NK-92 (cell line): ENCODE measurements around the gene NCOR1.
"Not testable (repeated sequence)": the region's sequence is repeated elsewhere in the genome, so short reads cannot be mapped to it uniquely, and the experiment has no call there.

Experiments used
- DNase-seq: peaks from one replicate; lab custom pipeline; 2025; ENCODE audit not compliant: unreplicated experiment; lab: John Stamatoyannopoulos, UW

The NCOR1 gene

DNA sequence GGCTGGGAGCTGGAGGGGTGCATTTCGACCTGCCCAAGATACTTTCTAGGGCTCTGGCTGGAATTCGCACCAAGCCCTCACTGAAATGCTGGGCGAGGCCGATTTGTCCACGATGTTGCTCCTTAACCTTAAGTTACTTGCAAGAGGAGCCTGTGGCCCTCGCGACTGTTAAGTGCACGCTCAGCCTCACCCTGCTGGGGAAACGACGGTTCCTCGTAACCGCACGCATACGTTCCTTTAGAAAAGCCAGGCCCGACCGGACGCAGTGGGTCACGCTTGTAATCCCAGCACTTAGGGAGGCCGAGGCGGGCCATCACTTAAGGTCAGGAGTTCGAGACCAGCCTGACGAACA lies 607 bp upstream of the NCOR1 start:
- no peak for DNase-seq

DNA sequence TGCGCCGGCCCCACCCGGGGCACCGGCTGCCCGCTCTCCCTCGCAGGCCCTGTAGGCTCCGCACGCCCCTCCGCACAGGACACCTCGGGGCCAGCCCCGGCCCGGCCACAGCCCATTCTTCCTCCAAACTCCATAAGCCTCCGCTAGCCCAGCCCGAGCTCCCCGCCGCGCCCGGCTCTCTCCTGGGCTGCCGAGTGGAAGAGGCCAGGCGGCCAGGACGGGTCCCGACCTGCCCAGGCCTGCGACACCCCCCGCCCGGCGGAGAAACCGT lies 397 bp downstream of the NCOR1 start:
- DNase-seq = no peak

DNA sequence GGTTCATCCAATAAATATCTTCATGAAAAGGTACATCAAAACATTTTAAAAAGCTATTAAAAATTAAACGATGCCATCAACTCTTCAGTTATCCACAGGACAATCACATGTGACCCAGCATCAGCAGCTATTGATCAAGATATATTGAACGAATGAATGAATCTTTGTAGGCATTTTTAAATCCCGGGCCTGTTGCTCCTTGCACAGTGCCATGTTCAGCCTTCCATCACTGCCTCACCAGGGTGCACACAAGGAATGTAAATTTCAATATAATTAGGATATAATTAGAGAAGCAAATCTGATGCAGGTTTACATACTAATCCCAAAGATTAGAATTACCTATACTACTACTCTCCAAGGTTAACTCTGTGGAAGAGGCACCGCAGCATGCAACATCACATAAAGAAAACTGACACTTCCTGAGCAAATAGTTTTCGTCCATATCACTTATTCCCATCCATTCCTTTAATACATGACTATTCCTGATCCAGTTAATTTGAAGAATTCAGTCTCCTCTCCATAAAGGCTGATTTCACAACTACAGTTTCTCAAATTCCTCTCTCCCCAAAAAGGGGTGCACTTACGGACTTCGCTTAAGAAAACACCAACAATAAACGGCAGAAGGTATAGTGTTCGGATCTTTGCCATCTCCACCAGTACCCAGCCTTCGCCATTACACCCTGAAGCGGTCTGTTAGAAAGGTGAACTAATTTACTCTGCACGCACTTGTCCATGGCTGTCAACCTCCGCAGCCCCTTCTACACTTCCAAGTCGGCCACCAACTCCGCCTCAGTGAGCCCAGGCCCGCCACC lies 938 bp downstream of the NCOR1 start:
- DNase-seq = no peak

DNA sequence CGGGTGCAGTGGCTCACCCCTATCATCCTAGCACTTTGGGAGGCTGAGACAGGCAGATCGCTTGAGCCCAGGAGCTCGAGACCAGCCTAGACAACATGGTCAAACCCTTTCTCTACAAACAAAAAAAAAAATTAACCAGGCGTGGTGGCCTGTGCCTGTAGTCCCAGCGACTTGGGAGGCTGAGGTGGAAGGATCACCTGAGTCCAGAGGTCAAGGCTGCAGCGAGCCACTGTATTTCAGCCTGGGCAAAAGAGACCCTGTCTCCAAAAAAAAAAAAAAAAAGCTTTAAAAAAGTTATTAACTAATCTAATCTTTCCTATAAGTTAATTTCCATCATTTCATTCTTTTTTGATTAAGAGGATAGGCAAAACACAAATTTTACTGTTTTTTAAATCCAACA lies 2.5 kb downstream of the NCOR1 start:
- DNase-seq = no peak

DNA sequence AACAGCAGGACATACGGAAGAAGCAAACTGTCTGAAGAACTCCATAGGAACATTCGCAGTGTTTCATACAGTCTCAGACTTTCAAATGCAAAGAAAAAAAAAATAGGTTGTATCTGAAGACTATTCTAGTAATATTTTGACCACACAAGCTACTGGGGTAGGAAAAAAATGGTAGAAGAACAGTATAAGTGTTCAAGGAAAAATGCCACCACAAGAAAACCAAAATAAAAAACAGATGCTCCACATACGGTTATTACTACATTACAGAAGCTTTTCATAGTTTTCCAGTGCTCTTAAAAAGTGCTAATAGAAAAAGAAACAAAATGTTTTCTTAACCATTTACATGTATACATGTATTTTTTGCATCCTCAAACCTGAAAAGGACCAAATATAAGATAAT lies 3.7 kb downstream of the NCOR1 start:
- DNase-seq = no peak

DNA sequence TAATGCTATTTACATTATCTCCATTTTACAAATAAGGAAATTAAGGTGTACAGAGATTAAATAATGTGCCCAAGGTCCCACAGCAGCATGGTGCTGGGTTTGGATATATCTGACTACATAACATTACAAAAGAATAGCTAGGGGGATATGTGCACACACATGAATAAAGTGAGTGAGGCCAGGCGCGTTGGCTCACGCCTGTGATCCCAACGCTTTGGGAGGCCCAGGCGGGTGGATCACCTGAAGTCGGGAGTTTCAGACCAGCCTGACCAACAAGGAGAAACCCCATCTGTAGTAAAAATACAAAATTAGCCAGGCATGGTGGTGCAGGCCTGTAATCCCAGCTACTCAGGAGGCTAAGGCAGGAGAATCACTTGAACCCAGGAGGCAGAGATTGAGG lies 10.6 kb downstream of the NCOR1 start:
- DNase-seq = not testable (repeated sequence)

DNA sequence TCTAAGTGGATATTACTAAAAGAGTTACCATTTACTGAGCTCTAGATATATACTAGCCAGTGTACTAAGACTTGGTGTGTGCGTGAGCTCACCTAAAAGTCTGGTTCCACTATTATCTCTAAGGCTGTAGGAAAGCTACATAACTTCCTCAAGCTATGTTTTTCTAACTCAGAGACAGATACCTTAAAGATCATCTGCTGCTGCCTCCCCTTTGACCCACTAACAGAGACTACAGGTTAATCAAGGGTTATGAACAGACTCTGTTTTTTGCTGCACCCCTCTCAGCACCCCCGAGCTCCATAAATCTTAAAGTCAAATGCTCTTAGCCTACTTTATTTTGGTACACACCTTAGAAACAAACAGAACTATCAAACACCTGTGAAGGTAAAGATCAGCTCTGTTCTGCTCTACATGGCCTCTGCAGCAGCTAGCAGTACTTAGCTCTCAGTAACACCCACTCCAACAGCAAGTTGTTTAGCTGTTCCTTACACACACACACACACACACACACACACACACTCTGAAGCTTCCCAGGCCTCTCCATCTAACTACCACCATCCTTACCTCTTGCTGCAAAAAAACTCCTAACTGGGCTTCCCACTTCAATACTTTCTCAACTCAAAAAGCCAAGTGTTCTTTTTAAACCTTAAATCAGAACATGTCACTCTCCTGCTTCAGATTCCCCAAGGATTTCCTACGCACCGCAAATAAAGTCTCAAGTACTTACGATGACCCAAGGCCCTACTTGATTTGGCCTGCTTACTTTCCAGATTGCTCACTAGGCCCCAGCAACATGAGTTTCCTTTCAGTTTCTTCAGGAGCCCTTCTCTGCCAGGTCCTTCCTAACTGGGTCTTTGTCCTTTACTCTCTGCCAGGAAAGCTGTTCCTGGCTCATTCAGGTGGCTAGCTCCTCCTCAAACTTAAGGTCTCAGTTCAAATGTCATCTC lies 12.5 kb downstream of the NCOR1 start:
- DNase-seq = not testable (repeated sequence)

DNA sequence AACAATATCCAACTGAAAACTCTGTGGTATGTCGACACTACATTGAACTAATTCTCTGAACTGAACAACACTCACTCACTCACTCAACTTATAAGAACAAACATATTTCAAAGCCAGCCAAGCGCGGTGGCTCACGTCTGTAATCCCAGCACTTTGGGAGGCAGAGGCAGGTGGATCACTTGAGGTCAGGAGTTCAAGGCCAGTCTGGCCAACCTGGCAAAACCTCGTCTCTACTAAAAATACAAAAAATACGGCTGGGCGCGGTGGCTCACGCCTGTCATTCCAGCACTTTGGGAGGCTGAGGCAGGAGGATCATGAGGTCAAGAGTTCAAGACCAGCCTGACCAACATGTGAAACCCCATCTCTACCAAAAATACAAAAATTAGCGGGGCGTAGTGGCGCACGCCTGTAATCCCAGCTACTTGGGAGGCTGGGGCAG lies 13.6 kb downstream of the NCOR1 start:
- DNase-seq = not testable (repeated sequence)

DNA sequence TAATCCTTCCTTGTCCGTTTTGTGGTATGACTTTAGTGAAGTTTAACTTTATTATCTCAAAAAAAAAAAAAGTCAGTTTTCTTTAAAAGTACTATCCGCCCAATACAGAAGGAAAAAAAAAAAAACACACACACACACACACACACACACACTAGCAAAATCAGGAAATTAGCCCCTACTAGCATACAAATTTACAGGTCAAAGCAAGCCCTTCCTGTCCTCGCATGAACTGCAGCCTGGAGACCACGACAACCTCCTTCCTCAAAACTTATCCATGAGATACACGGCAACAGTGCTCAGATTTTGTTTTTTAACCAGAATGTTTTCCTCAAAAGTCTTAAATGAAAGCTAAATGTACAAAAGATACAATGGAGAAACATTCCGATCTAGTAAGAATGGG lies 16.2 kb downstream of the NCOR1 start:
- DNase-seq = no peak

DNA sequence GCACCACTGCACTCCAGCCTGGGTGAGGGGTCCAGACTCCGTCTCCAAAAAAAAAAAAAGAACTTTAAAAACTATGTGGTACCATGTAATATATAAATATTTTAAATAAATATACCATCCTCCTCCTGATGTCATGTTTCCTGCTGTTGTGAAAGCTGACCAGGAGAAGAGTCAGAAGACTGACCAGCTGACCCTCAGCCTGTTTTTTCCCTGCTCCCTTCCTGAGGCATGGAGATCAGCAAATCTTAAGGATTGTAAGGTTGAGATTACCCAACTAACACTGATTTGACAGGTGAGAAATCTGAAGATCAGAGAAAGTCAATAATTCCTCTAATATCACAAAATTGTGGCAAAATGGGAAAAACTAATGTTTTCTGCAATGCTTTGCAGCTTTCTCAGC lies 18.1 kb downstream of the NCOR1 start:
- no peak for DNase-seq

DNA sequence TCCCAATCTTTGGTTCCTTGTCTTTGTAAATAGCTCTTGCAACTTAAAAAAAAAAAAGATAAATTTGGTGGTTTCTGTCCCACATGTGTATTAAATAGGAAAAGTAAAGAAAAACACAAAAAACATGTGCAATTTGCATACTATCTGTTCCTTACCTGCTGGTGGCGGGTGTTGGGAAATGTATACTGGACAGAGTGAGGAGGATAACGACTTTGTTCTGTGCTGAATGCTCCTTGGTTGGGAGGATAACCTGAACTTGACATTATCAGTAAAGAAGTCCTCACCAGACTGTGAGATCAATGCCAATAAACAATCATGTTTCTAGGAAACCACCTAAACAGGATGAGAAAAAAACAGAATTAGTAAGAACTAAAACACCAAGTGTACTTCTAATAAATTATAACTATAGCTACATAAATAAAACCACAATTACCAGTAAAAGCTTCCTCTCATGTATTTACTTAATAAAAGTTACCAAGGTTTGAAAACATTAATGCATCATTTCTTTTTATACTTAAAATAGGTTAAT lies 21.0 kb downstream of the NCOR1 start:
- not testable (repeated sequence) for DNase-seq

DNA sequence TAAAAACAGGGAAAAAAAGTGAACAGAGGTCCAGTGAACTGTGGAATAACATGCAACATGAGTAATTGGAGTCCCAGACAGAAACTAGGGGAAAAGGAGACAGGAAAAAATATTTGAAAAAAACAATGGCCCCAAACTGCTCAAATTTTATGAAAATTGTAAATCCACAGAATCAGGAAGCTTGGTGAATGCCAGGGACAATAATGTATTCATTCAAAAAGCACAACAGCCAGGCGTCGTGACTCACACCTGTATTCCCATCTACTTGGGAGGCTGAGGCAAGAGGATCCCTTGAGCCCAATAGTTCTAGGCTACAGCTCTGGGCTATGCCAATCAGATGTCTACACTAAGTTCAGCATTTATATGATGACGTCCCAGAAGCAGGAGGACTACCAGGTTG lies 23.7 kb downstream of the NCOR1 start:
- DNase-seq = no peak

DNA sequence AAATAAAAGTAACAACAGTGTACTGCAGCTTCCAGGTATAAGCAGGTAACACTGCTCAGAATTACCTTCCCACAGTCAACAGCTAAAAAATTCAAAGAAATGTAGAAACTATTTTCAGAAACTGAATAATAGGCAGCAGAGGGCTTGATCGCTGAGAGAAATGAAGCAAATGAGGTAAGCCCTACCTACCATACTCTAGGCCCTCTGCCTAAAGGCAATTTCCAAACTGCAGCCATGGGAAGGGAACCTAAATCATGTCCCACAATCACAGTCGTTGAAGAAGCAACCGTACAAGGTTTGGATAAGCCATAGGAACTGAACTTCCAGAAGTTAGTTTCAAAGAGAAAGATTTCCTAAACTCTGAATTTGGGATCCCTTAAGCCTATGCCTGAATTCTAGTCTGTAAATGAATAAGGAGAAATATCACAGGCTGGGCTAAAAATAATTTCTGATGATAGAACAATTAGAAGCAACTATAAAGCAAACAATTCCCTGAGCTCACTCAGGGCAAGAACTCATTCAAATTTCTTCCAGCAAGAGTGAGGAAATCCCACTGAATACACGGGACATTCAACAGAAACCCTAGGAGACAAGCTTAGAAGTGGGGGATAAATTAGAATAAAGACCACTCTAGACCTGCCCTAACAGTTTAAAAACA lies 24.5 kb downstream of the NCOR1 start:
- no peak for DNase-seq

DNA sequence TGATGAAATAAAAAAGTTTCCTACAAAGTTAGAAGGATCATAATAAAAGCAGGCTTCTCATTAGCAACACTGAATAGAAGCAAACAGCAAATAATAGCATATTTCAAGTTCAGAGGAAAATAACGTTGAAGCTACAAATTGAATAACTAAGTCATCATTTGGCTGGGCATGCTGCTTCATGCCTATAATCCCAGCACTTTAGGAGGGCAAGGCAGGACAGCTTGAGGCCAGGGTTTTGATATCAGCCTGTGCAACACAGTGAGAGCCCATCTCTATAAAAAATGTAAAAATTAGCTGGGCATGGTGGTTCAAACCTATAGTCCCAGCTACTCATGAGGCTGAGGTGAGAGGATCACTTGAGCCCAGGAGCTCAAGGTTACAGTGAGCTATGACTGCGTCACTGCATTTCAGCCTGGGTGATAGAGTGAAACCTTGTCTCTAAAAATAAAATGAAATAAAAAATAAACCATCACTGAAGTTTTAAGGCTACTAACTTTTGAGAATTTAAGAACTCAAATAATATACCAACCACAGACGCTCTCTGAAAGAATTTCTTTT lies 25.5 kb downstream of the NCOR1 start:
- DNase-seq = no peak

DNA sequence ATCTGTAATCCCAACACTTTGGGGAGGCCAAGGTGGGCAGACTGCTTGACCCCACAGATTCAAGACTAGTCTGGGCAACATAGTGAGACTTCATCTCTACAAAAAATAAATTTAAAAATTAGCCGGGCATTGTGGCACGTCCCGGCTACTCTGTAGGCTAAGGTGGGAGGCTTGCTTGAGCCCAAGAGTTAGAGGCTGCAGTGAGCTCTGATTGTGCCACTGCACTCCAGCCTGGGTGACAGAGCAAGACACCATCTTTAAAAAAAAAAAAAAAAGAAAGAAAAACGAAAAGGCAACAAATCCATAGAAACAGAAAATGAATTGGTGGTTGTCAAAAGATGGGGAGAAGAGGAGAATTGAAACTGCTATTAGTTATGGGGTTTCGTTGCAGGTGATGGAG lies 27.7 kb downstream of the NCOR1 start:
- no peak for DNase-seq

DNA sequence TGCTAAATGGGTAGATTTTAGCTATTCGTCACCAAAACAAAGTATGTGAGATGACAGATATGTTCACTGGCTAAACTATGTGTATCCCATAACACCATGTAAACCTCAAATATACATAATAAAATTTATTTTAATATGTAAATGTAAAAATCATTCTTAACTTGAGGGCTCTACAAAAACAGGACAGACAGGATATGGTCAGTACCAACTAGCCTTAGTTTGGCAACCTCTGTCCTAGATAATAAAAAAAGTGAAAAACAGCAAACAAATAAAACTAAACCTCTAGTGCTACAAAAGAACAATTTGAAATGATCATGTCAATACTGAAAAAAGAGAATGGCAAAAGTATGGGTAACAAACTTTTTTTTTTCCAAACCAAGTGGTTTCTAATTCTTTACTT lies 33.8 kb downstream of the NCOR1 start:
- DNase-seq = no peak

DNA sequence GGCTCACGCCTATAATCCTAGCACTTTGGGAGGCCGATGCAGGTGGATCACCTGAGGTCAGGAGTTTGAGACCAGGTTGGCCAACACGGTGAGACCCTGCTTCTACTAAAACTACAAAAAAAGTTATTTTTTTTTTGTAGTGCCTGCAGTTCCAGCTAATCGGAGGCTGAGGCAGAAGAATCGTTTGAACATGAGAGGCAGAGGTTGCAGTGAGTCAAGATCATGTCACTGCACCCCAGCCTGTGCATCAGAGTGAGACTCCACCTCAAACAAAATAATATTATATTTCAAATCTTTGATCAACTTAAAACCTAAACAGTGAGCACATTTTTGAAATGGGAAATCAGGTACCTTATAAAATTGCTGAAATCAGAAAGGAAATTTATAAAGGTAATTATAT lies 36.5 kb downstream of the NCOR1 start:
- DNase-seq = no peak

DNA sequence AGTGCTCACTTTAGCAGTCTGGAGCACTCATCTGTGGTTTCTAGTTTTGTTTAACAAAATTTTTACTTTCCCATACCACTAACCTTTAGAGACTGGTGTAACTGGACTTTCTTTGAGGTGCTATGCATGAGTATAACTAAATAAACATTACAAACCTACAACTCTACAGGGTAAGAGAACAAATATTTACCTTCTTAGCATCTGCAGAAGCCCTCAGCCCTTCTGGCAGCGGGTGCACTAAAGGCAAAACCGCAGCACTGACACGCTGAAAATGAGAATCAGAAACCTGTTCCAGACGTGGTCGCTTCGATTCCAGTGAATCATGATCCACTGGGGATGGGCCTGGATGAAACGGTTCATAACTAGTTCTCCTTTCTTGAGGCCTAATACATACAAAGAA lies 43.7 kb downstream of the NCOR1 start:
- no peak for DNase-seq

DNA sequence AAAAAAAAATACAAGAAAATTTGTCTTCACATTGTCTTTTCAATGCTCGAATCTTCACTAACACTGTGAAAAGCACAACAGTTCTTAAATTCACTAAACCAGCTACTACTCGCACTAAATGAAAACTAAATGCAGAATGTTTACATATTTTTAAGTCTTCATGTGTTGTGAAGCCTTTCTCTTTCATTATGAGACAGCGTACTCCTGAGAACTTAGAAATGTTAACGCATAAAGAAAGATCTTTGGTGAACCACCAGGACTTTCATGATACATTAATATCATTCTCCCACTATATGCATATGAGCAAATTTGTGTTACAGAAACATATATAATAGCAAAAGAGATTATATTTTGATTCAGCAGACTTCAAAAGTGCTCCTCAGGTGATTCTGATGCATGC lies 48.6 kb downstream of the NCOR1 start:
- not testable (repeated sequence) for DNase-seq

DNA sequence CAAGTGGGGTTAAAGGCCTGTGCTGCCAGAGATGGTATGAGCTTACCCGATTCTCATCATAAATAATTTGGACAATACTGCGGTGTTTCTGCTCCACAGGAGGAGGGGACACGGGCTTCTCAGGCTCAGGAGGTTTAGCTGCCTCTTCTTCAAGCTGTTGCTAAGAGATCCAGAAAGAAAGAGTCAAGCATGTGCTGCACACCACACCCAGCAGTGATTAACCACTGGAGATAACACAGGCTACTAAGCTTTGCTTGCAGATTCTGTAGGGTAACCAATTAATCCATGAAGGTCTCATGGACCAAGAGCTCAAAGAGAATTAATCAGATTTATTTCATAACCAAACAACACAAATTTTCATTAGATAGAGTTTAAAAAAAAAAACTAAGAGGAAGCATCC lies 56.6 kb downstream of the NCOR1 start:
- DNase-seq = no peak

DNA sequence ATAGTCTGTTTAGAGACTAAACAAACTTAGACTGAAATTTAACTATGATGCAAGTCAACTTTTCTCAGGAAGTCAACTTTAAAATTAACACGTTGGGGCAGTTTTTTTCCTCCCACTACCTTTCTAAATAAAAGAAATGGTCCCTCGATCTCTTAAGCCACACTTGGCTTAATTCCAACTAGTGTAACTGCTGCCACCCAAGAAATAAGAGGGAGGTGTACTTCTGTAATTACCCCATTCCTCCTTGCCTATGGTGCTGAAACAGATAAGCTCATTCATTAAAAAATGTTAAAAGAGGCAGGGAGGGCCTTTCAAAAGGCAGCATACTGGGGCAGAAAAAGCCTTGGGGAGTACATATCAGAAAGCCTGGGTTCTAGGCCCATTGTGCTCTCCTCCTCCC lies 59.8 kb downstream of the NCOR1 start:
- DNase-seq = no peak
